ENCODE data around the gene FAM43B. TPM values are rescaled to one million over a fixed set of nuclear protein-coding genes. Genes with fewer than 3 reads are reported as not detected.
"Not testable (repeated sequence)": the region's sequence is repeated elsewhere in the genome, so short reads cannot be mapped to it uniquely, and the experiment has no call there.

Gene FAM43B
- total and polyA plus RNA-seq, 4 donors = 0.20 to 0.67 (median 0.29) TPM

DNA sequence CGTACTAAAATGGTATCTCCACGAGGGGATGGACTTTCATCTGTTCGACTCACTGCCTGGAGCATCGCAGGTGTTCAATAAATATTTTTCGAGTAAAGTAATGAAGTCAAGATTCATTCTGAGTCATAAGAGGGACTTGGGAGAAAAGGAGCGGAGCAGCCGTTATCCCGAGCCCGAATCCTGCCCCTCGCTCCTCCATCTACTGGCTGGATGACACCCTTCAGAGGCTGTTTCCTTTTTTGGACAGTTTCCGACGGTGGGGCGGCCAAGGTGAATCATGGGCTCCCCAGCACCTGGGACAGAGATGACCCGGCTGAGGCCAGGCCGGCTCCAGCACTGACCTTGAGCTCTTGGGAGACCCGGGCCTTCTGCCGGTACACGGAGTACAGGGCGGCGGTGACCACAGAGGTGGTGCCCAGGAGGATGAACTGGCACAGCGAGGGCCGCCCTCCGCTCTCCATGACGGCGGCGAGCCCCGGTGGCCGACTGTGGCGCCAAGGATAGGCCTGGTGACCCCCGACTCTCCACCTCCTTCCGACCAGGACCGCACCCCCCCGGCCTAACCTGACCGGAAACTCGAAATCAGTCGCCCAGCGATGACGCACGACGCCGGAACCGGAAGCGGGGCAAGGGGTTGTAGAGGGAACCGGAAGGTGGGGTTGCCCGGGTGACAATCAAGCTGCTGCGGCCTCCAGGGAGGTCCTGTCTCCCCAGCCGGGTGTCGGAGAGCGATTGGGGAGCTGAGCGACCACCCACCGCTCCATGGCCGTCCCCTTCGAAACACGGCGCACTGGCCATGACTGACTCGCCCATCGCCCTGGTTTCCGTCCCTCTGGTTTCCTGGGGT is 44.6 kb upstream of the FAM43B start, which contains the start of gene MUL1:
Gene MUL1, minus strand, starts transcription at position 588 of the 847 bp plus-strand sequence. Its CDS starts 127 bp downstream, at position 461.
- peaks cover 0 to 10% (median 0%) of the 10 kb centered on the region in 3 donors for H3K27me3 ChIP-seq (ENCODE audit: control insufficient read depth in 3 of 3, insufficient read depth in 3 of 3, low read length in 2 of 3)
- ATAC-seq (ENCODE audit: insufficient read depth, low FRiP score) (peak; percentile 90), DNase-seq (peak; percentile 97)
- H3K4me3 ChIP-seq = peak within 1 kb of the TSS; percentile 88
- TF ChIP-seq, protein P1, sequence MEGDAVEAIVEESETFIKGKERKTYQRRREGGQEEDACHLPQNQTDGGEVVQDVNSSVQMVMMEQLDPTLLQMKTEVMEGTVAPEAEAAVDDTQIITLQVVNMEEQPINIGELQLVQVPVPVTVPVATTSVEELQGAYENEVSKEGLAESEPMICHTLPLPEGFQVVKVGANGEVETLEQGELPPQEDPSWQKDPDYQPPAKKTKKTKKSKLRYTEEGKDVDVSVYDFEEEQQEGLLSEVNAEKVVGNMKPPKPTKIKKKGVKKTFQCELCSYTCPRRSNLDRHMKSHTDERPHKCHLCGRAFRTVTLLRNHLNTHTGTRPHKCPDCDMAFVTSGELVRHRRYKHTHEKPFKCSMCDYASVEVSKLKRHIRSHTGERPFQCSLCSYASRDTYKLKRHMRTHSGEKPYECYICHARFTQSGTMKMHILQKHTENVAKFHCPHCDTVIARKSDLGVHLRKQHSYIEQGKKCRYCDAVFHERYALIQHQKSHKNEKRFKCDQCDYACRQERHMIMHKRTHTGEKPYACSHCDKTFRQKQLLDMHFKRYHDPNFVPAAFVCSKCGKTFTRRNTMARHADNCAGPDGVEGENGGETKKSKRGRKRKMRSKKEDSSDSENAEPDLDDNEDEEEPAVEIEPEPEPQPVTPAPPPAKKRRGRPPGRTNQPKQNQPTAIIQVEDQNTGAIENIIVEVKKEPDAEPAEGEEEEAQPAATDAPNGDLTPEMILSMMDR (IDR thresholded peaks at IDR 0.05; ENCODE audit: control extremely low read depth, extremely low read depth) = no peak
- peak within 1 kb of the TSS; percentile 91 for H3K27ac ChIP-seq (ENCODE audit: low read depth in 1 of 2, low read length in 1 of 2)
- WGBS, 2 donors = 1 to 2% methylated on average over 46 to 58 of the region's 58 CpGs
- H3K36me3 ChIP-seq (ENCODE audit: control insufficient read depth in 4 of 4, insufficient read depth in 4 of 4, low read length in 4 of 4) = peaks cover 0 to 10% (median 1%) of the 10 kb centered on the region in 4 donors
- H3K9me3 ChIP-seq (ENCODE audit: control insufficient read depth in 4 of 4, insufficient read depth in 3 of 4, low read length in 3 of 4) = no peaks in the 10 kb centered on the region
- peaks cover 0 to 24% (median 3%) of the 10 kb centered on the region in 5 donors for H3K4me1 ChIP-seq (ENCODE audit: control insufficient read depth in 5 of 5, insufficient read depth in 5 of 5, low read length in 5 of 5)
- peak within 1 kb of the TSS; percentile 60 to 91 for H3K9ac ChIP-seq (ENCODE audit: insufficient read depth in 1 of 2, low read length in 2 of 2)

DNA sequence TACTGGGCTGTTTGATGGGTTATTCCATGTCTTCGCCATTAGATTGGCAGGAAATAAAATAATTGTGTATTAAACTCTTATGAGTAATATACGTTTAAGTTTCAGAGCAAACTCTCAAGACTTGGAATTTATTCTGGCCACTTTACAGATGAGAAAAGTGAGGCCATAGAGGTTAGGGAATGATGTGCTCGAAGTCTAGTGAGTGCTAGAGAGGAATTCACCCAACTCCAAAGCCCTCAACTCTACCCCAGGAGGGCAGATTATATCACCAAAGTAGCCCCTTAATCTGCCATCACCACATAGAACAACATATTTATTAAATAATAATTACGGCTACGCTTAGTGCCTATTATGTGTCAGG is 44.0 kb upstream of the FAM43B start:
- Histone ChIP-seq H3K27me3 (ENCODE audit: control insufficient read depth in 3 of 3, insufficient read depth in 3 of 3, low read length in 2 of 3) (peaks cover 0 to 15% (median 1%) of the 10 kb centered on the region in 3 donors), H3K36me3 (ENCODE audit: control insufficient read depth in 4 of 4, insufficient read depth in 4 of 4, low read length in 4 of 4) (peaks cover 0 to 8% (median 0%) of the 10 kb centered on the region in 4 donors), H3K4me1 (ENCODE audit: control insufficient read depth in 5 of 5, insufficient read depth in 5 of 5, low read length in 5 of 5) (peaks cover 0 to 24% (median 3%) of the 10 kb centered on the region in 5 donors), H3K27ac (ENCODE audit: low read depth in 1 of 2, low read length in 1 of 2) (peak overlapping the region; percentile 48 to 91), H3K9me3 (ENCODE audit: control insufficient read depth in 4 of 4, insufficient read depth in 3 of 4, low read length in 3 of 4) (no peaks in the 10 kb centered on the region), H3K4me3 (peak overlapping the region; percentile 88), H3K9ac (ENCODE audit: insufficient read depth in 1 of 2, low read length in 2 of 2) (peak overlapping the region in 1 of 2 donors; percentile 91)
- TF ChIP-seq, protein P1 (IDR thresholded peaks at IDR 0.05; ENCODE audit: control extremely low read depth, extremely low read depth) = no peak
- ATAC-seq (ENCODE audit: insufficient read depth, low FRiP score) (no peak), DNase-seq (no peak)
- 66 to 68% methylated on average over 5 of the region's 5 CpGs for WGBS, 2 donors

DNA sequence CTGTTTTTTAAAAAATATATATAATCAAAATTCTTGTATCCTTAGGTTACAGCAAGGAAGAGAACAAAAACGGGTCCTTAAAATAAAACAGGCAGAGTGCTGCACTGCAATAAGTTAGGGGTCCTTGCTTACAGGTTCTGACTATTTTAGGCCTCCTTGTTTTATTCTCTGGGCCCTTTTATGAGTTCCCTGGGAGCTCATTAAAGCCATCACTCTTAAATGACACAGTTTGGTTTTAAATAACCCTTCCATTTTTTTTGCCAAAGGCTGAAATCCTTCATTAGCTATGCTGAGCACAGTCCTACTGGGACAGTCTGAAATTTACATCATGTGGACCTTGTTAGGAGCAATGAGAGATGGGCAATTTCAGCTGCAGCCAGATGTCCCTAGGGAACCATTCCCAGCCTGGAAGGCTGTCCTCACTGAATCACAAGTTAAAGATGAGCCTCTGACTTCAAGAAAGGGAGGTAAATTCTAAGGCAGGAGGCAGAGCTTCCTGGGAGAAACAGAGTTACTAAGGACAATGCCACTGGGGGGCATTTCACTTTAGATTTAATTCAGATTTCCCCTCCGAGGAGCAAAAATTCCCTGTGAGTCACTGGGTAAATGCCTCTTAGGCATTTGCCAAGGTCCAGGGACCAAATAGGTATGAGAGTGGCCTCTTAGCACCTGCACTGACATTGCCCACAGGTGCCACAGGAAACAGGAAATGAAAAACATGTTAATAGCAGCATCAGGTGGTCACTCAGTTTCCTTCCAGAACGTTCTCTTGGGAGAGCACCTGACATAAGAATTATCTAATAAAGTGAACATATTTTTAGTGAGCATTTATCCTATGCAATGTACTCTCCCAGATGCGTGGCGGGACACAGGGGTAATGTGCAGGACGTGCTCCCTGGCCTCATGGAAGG is 40.6 kb upstream of the FAM43B start:
- DNase-seq (no peak), ATAC-seq (ENCODE audit: insufficient read depth, low FRiP score) (no peak)
- TF ChIP-seq, protein P1 (IDR thresholded peaks at IDR 0.05; ENCODE audit: control extremely low read depth, extremely low read depth) = no peak
- no peaks in the 10 kb centered on the region for H3K36me3 ChIP-seq (ENCODE audit: control insufficient read depth in 4 of 4, insufficient read depth in 4 of 4, low read length in 4 of 4)
- no peak overlapping the region for H3K9ac ChIP-seq (ENCODE audit: insufficient read depth in 1 of 2, low read length in 2 of 2)
- peaks cover 0 to 16% (median 2%) of the 10 kb centered on the region in 3 donors for H3K27me3 ChIP-seq (ENCODE audit: control insufficient read depth in 3 of 3, insufficient read depth in 3 of 3, low read length in 2 of 3)
- WGBS, 2 donors = 59 to 63% methylated on average over 6 of the region's 6 CpGs
- no peak overlapping the region for H3K4me3 ChIP-seq
- peaks cover 0 to 5% (median 3%) of the 10 kb centered on the region in 5 donors for H3K4me1 ChIP-seq (ENCODE audit: control insufficient read depth in 5 of 5, insufficient read depth in 5 of 5, low read length in 5 of 5)
- H3K9me3 ChIP-seq (ENCODE audit: control insufficient read depth in 4 of 4, insufficient read depth in 3 of 4, low read length in 3 of 4) = no peaks in the 10 kb centered on the region
- H3K27ac ChIP-seq (ENCODE audit: low read depth in 1 of 2, low read length in 1 of 2) = no peak overlapping the region

DNA sequence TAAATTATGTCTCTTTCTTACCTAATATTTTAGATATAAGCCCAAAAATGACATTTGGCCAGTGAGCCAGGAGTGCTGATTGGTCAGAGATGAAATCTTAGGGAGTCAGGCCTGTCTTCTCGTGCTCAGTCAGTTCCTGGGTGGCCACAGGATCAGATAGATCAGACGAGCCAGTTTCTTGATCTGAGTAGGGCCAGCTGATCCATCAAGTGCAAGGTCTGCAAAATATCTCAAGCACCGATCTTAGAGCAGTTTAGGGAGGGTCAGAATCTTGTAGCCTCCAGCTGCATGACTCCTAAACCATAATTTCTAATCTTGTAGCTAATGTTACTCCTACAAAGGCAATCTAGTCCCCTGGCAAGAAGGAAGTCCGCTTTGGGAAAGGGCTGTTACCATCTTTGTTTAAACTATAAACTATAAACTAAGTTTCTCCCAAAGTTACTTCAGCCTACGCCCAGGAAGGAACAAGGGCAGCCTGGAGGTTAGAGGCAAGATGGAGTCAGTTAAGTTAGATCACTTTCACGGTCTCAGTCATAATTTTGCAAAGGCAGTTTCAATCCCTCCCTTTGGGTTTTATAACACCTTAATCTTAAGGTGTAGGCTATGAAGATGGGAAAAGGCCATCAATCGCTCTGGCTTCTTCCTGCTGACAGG is 32.6 kb upstream of the FAM43B start:
- DNase-seq; H3K9ac ChIP-seq (ENCODE audit: insufficient read depth in 1 of 2, low read length in 2 of 2); H3K4me1 ChIP-seq (ENCODE audit: control insufficient read depth in 5 of 5, insufficient read depth in 5 of 5, low read length in 5 of 5); H3K9me3 ChIP-seq (ENCODE audit: control insufficient read depth in 4 of 4, insufficient read depth in 3 of 4, low read length in 3 of 4); H3K4me3 ChIP-seq; H3K27me3 ChIP-seq (ENCODE audit: control insufficient read depth in 3 of 3, insufficient read depth in 3 of 3, low read length in 2 of 3); H3K27ac ChIP-seq (ENCODE audit: low read depth in 1 of 2, low read length in 1 of 2); H3K36me3 ChIP-seq (ENCODE audit: control insufficient read depth in 4 of 4, insufficient read depth in 4 of 4, low read length in 4 of 4); ATAC-seq (ENCODE audit: insufficient read depth, low FRiP score): not testable (repeated sequence)
- WGBS, 2 donors = 46 to 68% methylated on average over 7 of the region's 7 CpGs
